HepG2 (cell line): Measurements from ENCODE around the gene BIVM. TPM values are rescaled to one million over a fixed set of nuclear protein-coding genes. Genes with fewer than 3 reads are reported as not detected.

ENCODE experiments used
- BCL6 ChIP-seq: IDR thresholded peaks from 2 replicates; pipeline ENCODE4 v1.6.1; 2016; ENCODE audit warnings: missing genetic modification reagents, missing compliant biosample characterization
- CCDC6 ChIP-seq: sonication (generic); formaldehyde crosslinking; IDR thresholded peaks from 2 replicates; pipeline ENCODE4 v1.8.1; 2022; ENCODE audit warnings: mild to moderate bottlenecking, missing genetic modification reagents, moderate library complexity
- FOXA3 ChIP-seq: IDR thresholded peaks from 2 replicates; pipeline ENCODE4 v1.6.1; 2016; ENCODE audit warnings: missing genetic modification reagents, missing compliant biosample characterization
- GLMP ChIP-seq: sonication (generic); formaldehyde crosslinking; IDR thresholded peaks from 2 replicates; pipeline ENCODE4 v1.9.0; 2021; ENCODE audit warnings: missing genetic modification reagents, mild to moderate bottlenecking, borderline replicate concordance
- HMGXB3 ChIP-seq: sonication (generic); formaldehyde crosslinking; IDR thresholded peaks from 2 replicates; pipeline ENCODE4 v1.4.0; 2020; ENCODE audit warnings: missing genetic modification reagents, borderline replicate concordance
- IRF2 ChIP-seq: IDR thresholded peaks from 2 replicates; pipeline ENCODE4 v1.6.1; 2018; ENCODE audit warnings: missing genetic modification reagents, missing compliant biosample characterization
- KAT7 ChIP-seq: IDR thresholded peaks from 2 replicates; pipeline ENCODE4 v1.6.1; 2018; ENCODE audit warnings: borderline replicate concordance, missing compliant biosample characterization
- MED13 ChIP-seq: sonication (generic); formaldehyde crosslinking; IDR thresholded peaks from 2 replicates; pipeline ENCODE4 v1.5.0; 2020; ENCODE audit warnings: missing genetic modification reagents
- PHF8 ChIP-seq: sonication (generic); formaldehyde crosslinking; IDR thresholded peaks from 2 replicates; pipeline ENCODE4 v1.5.0; 2020; ENCODE audit warnings: missing genetic modification reagents
- PLRG1 ChIP-seq: fragments of 450-650 bp; conservative IDR thresholded peaks from 2 replicates; pipeline ENCODE4 v1.6.1; 2016
- RBFOX2 ChIP-seq: fragments of 200-400 bp; formaldehyde crosslinking; IDR thresholded peaks from 2 replicates; pipeline ENCODE4 v1.6.1; 2017; ENCODE audit warnings: low read depth, mild to moderate bottlenecking, low read length
- REL ChIP-seq: sonication (generic); formaldehyde crosslinking; conservative IDR thresholded peaks from 2 replicates; pipeline ENCODE4 v1.8.0; 2022; ENCODE audit warnings: mild to moderate bottlenecking, missing genetic modification reagents, moderate library complexity
- SALL1 ChIP-seq: sonication (generic); formaldehyde crosslinking; IDR thresholded peaks from 2 replicates; pipeline ENCODE4 v1.8.0; 2022; ENCODE audit warnings: mild to moderate bottlenecking, missing genetic modification reagents
- TCF12 ChIP-seq, 2 experiments: fragments of 450-650 bp in 1 of 2; sonication (generic) in 1 of 2; formaldehyde crosslinking in 1 of 2; IDR thresholded peaks; 2 replicates each; pipeline versions ENCODE4 v1.6.1 to v1.8.0; 2017 to 2022; ENCODE audit warnings: antibody characterized with exemption in 1 of 2, mild to moderate bottlenecking in 1 of 2, missing genetic modification reagents in 1 of 2, moderate library complexity in 1 of 2
- TFDP2 ChIP-seq: sonication (generic); formaldehyde crosslinking; IDR thresholded peaks from 2 replicates; pipeline ENCODE4 v1.4.0; 2020; ENCODE audit warnings: missing genetic modification reagents
- ZBTB3 ChIP-seq: sonication (generic); formaldehyde crosslinking; IDR thresholded peaks from 2 replicates; pipeline ENCODE4 v1.4.0; 2020; ENCODE audit warnings: low read depth, mild to moderate bottlenecking, moderate library complexity, missing genetic modification reagents, borderline replicate concordance
- ZNF143 ChIP-seq: sonication (generic); formaldehyde crosslinking; IDR thresholded peaks from 2 replicates; pipeline ENCODE4 v1.4.0; 2020; ENCODE audit warnings: missing genetic modification reagents
- ZNF740 ChIP-seq: sonication (generic); formaldehyde crosslinking; IDR thresholded peaks from 2 replicates; pipeline ENCODE4 v1.4.0; 2020; ENCODE audit warnings: missing genetic modification reagents
- ZNF816 ChIP-seq: sonication (generic); formaldehyde crosslinking; IDR thresholded peaks from 2 replicates; pipeline ENCODE4 v1.8.0; 2022; ENCODE audit warnings: missing genetic modification reagents, mild to moderate bottlenecking, borderline replicate concordance
- polyA plus RNA-seq, 8 experiments: library from polyadenylated mRNA; depleted of rRNA in 3 of 8; stranded (reverse) in 7 of 8; unstranded in 1 of 8; fragments of >200 nt; fragmentation: Illumina TruSeq in 4 of 8; extraction: Trizol in 4 of 8; gene quantifications; 2 replicates each; pipeline versions ENCODE4 v1.2.1 to v1.2.3, GENCODE V29; 2011 to 2016; ENCODE audit warnings: low read depth in 4 of 8, missing spikeins in 1 of 8, mixed read lengths in 1 of 8; ENCODE audit not compliant: insufficient read depth in 1 of 8
- total RNA-seq, 5 experiments: library from RNA; depleted of rRNA; stranded (reverse); fragments of >200 nt; fragmentation: Illumina TruSeq; extraction: Trizol; gene quantifications; 2 replicates each; pipeline ENCODE4 v1.2.3, GENCODE V29; 2016; ENCODE audit warnings: low read depth in 1 of 5
- TF ChIP-seq, protein P1 (sequence below): sonication (generic); formaldehyde crosslinking; IDR thresholded peaks from 2 replicates; pipeline ENCODE4 v1.8.1; 2023; ENCODE audit warnings: mild to moderate bottlenecking, moderate library complexity, missing genetic modification reagents

Gene BIVM
- total and polyA plus RNA-seq, 2 of the 13 experiments (the other 11 are each of a cell fraction or from before 2014, with no cell fraction given) = 10.4 to 15.8 TPM

DNA sequence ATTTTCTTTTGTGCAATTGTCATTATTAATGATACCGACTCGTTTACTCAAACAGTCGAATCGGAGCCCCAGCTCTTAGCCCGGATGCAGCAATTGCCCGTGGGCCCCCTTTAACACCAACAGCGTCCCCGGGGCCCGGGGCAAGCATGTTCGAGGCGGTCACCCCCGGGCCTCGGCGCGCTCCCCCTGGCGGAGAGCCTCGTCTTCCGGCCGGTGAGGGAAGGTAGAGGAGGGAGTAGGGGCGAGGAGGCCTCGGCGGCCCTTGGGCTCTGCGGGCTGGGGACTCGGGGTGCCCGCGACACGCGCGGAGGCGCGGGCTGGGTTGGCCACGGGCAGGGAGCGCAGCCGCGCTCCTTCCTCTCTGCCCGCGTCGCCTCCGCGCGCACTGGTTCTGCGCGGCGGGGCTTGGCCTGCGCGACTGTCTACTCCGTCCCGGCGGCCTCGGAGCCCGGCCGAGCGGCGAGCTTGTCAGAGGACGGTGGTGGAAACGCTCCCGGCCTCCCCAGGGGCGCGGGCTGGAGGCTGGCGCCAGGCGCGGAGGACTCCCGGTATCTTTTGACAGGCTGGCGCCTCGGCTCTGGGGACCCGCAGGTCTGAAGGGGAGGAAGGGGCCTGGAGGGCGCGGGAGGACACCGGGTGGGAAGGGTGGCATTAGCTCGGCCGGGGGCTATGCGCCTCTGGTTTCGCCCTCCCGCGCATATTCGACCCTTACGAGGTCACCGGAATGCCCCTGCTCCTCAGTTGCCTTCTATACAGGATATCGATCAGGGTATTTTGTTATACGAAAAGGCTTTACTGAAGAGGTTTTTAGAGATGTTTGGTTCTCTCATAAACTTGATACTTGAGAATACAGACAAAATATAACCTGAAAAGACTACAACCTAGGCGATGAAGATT, 1.5 kb downstream of the BIVM start (continued):
- TF ChIP-seq ZBTB3 (CRISPR knock-in tag) = 0 out of 2 replicates have a peak, but pooled peaks have one; percentile 37
- TF ChIP-seq PHF8 (CRISPR knock-in tag) = peak; percentile 88
- TF ChIP-seq PLRG1 = no peak
- peak; percentile 74; the same call in 1 of the 2 replicates for TF ChIP-seq IRF2 (CRISPR knock-in tag)
- TF ChIP-seq, protein P1, sequence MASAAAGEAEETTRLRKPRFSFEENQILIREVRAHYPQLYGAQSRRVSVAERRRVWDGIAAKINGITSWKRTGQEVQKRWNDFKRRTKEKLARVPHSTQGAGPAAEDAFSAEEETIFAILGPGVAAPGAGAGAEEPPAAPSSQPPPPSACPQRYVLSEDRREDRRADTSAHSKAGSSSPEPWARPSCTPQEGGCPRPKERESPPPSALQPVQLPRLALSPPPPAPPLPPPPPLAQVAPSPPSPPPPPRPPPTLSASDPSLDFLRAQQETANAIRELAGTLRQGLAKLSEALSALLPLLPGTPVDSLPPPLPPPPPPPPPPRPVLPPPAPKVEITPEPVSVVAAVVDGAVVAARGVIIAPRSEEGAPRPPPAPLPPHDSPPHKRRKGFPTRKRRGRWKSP (CRISPR knock-in tag) = peak; percentile 74; the same call in 1 of the 2 replicates
- no peak for TF ChIP-seq GLMP (CRISPR knock-in tag)
- TF ChIP-seq HMGXB3 (CRISPR knock-in tag) = peak; percentile 93
- TF ChIP-seq BCL6 (CRISPR knock-in tag) = no peak
- peak; percentile 51; the same call in 1 of the 2 replicates for TF ChIP-seq CCDC6 (CRISPR knock-in tag)
- 0 out of 2 replicates have a peak, but pooled peaks have one; percentile 61 for TF ChIP-seq MED13 (CRISPR knock-in tag)
- 0 out of 2 replicates have a peak, but pooled peaks have one; percentile 36 for TF ChIP-seq REL
- TF ChIP-seq FOXA3 (CRISPR knock-in tag) = no peak
- peak; percentile 93 for TF ChIP-seq KAT7 (CRISPR knock-in tag)
- no peak for TF ChIP-seq TCF12 (IDR thresholded peaks at IDR 0.05)
- TF ChIP-seq TCF12 (CRISPR knock-in tag; IDR thresholded peaks at IDR 0.05) = 0 out of 2 replicates have a peak, but pooled peaks have one; percentile 61
- 0 out of 2 replicates have a peak, but pooled peaks have one; percentile 8 for TF ChIP-seq ZNF740 (CRISPR knock-in tag)
- peak; percentile 38 for TF ChIP-seq ZNF143 (CRISPR knock-in tag)
- peak; percentile 85 for TF ChIP-seq RBFOX2
- TF ChIP-seq ZNF816 (CRISPR knock-in tag) = peak; percentile 12; the same call in 1 of the 2 replicates
- TF ChIP-seq TFDP2 (CRISPR knock-in tag) = 0 out of 2 replicates have a peak, but pooled peaks have one; percentile 35
- peak; percentile 85 for TF ChIP-seq SALL1 (CRISPR knock-in tag)
